HG03460 (cell line): ENCODE measurements around the gene CASP10.
"Not testable (repeated sequence)": the region's sequence is repeated elsewhere in the genome, so short reads cannot be mapped to it uniquely, and the experiment has no call there.

Experiments
- ATAC-seq: cut with Tn5 transposase; IDR thresholded peaks from one replicate; pipeline ENCODE4 v1.9.1; 2021; ENCODE audit not compliant: unreplicated experiment

The CASP10 gene, protein sequence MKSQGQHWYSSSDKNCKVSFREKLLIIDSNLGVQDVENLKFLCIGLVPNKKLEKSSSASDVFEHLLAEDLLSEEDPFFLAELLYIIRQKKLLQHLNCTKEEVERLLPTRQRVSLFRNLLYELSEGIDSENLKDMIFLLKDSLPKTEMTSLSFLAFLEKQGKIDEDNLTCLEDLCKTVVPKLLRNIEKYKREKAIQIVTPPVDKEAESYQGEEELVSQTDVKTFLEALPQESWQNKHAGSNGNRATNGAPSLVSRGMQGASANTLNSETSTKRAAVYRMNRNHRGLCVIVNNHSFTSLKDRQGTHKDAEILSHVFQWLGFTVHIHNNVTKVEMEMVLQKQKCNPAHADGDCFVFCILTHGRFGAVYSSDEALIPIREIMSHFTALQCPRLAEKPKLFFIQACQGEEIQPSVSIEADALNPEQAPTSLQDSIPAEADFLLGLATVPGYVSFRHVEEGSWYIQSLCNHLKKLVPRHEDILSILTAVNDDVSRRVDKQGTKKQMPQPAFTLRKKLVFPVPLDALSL

GRCh38 chr2:201182650-201183364 lies at the start of gene CASP10:
Gene CASP10 (plus strand): TSS chr2:201183141. CDS start chr2:201185778, 2,637 bp downstream.
- peak; percentile 74 for ATAC-seq

DNA sequence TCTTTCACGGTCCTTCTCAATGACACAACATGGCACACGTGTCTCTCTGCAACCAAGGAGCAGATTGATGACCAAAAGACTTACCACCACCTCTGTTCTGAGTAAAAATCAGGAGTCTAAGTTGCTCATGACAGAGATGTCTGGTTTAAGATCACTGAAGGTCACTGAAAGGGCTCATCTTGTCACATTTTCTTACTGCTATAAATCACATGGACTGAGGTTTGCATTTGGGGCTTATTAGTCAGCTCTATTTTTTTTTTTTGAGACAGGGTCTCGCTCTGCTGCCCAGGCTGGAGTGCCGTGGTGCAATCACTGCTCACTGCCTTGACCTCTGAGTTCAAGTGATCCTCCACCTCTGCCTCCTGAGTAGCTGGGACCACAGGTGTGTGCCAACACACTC lies 47.6 kb upstream of the CASP10 start:
- ATAC-seq = no peak

GRCh38 chr2:201136889-201137321 lies 46.0 kb upstream of the CASP10 start:
- no peak for ATAC-seq

DNA sequence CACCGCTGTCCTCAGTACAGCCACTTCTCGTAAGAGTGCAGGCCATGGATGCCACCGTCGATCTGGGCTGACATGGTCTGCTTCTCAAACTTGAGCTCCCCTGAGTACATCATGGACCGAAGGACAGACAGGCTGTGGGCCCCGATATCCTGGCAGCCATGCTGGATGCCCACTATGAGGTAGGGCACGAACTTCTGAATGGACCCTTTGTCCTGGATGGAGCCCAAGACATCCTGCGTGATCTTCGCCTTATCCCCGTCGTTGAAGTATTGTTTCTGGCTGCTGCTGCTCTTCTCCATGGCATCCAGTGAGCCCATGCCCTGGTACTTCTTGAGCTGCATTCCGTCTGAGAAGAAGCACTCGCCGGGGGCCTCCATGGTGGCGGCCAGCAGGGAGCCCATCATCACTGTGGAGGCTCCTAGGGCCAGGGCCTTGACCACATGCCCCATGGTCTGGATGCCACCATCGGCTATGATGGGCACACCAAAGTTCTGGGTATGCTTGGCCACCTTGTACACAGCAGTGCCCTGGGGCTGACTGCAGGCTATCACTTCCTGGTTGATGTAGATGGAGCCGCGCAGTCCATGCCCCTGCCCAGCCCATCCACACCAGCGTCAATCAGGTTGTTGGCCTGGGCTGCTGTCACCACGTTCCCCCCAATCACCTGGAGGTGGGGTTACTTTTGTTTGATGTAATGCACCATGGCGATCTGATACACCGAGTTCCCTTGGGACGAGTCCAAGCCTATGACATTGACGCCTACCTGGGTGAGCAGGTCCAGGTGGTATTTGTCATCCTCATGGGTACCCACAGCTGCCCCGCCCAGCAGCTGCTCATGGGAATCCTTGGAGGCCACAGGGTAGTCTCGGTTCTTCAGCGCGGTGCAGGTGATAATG lies 45.2 kb upstream of the CASP10 start:
- no peak for ATAC-seq

- ATAC-seq = no peak
Measured at GRCh38 chr2:201138401-201138970, 44.5 kb upstream of the CASP10 start.

- ATAC-seq = not testable (repeated sequence)
Measured at GRCh38 chr2:201138986-201139781, 43.8 kb upstream of the CASP10 start.

DNA sequence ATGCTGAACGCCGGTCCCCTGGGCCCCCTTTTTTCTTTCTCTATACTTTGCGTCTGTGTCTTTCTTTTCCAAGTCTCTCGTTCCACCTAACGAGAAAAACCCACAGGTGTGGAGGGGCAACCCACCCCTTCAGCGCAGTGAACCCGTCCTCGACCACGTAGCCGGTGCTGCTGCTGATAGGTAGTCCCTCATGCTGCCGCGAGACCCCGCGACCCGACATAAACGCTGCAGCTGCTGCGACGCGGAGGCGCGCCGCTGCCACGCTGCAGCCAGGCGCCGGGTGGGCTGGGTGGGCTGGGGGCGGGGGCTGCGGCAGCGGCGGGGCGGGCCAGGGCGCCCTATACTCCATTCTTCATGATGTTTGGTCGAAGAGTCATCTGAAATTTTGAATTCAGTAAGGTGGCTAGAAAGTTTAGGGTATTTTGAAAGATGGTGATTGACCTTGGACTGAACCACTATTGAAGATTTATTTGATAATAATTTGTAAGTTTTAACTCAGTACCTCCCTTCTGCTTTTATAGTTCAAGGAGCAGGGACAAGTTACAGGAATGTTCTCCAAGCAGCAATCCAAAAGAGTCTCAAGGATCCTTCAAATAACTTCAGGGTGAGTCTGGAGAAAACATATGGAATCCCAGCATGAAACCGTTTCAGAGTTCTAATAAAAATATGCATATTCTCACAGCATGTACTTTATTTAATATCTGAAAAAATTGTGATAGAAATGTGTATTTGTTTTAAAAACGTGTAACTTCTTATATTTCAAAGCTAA lies 42.9 kb upstream of the CASP10 start:
- no peak for ATAC-seq

DNA sequence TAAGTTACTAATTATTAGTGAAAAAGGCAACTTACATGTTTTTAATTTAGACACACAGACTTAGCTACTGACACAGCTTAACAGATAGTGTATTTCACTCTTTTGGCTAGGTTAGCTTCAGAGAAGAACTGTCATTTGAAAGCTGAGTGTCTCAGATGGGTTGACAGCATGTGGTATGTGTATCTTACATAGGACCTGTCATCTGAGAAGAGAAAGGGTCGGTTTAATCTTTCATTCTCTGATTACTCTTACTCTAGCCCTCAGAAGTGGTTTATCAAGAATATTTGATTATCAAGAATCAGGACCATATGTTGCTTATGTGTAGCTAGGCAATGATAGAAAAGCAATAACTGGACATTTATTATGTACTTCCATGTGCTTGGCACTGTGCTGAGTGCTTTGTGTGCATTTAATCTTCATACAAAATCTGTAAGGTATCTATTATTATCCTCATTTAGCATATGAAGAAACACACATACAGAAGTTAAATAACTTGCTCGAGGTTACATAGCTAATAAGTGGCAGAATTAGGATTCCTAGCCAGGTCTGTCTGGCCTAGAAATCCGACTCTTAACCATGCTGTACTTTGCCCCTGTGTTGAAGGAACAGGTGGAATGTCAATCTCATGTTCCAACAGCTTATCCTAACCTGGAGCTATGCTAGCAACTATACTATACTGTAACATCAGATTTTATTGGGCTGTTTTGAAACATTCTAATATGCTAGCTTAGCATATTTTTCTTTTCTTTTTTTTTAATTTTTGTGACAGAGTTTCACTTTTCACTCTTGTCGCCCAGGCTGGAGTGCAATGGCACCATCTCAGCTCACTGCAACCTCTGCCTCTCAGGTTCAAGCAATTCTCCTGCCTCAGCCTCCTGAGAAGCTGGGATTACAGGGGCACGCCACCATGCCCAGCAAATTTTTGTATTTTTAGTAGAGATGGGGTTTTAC lies 38.6 kb upstream of the CASP10 start:
- ATAC-seq = no peak

- ATAC-seq = no peak
Measured at GRCh38 chr2:201148434-201148990, 34.4 kb upstream of the CASP10 start.

GRCh38 chr2:201149064-201149820 lies 33.7 kb upstream of the CASP10 start:
- ATAC-seq = no peak

GRCh38 chr2:201149821-201150165 lies 33.1 kb upstream of the CASP10 start:
- ATAC-seq = not testable (repeated sequence)

DNA sequence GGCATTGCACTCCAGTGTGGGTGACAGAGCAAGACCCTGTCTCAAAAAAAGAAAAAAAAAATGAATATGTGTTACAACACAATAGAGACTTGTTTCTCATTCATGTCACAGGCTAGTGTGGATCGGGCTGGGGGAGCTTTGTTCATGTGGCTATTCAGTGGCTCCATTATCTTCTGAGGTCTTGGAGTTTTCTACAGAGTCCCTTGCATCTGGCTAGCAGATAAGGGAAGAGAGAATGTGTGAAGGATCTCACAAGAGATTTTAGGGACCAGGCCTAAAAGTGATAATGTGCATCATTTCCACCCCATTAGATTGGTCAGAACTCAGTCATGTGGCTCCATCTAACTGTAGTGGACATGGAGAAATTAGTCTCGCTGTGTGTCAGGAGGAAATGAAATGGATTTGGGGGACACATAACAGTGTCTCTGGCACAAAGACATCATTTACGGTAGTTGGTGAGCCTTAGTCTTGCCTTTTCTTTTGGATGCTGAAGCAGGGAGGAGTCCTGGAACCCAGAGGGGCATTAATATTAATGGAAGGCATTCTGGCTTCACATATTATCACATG lies 32.4 kb upstream of the CASP10 start:
- ATAC-seq = no peak

- peak; percentile 68 for ATAC-seq
Measured at GRCh38 chr2:201151127-201151981, 31.6 kb upstream of the CASP10 start.

- no peak for ATAC-seq
Measured at GRCh38 chr2:201152517-201152916, 30.4 kb upstream of the CASP10 start.

- ATAC-seq = no peak
Measured at GRCh38 chr2:201152999-201153815, 29.7 kb upstream of the CASP10 start.
